Activated T-cell treated with anti-CD3 and anti-CD28 coated beads, Interleukin-2, amount 50 U/mL, for 48 hours (primary cell): Measurements from ENCODE around the gene POU2F1.

Source experiments
- DNase-seq, 2 experiments: peaks; one replicate each; pipeline ENCODE4 v3.0.0-alpha.2; 2020

POU2F1 gene

DNA sequence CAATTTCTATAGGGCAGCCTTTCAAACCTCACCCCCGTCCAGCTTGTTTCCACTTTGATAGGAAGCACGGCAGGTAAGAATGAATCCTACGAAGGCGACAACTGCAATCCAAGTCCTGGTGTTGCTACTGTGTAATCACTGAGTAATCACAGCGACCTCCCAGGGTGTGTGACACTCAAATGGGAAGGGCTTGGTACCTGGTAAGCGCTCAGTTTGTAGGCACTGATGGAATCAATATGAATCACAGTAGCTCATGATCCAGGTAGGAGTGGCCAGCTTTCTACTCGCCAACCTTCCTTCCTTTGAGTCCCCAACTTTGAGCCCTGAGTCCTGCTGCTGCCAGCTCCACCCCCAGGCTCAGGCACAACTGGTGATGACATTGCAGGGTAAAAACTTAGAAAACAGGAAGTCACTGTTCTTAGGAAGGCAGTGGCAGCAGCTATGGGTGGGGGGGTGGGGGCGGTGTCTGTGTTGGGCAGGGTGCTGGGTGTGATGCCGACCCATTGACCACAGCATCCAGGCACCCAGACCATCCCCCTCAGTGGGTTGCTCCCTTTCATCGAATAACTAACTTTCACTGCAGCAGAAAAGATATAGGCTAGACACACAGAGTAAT, 226.9 kb downstream of the POU2F1 start:
- peak; percentile 79 to 82 for DNase-seq

DNA sequence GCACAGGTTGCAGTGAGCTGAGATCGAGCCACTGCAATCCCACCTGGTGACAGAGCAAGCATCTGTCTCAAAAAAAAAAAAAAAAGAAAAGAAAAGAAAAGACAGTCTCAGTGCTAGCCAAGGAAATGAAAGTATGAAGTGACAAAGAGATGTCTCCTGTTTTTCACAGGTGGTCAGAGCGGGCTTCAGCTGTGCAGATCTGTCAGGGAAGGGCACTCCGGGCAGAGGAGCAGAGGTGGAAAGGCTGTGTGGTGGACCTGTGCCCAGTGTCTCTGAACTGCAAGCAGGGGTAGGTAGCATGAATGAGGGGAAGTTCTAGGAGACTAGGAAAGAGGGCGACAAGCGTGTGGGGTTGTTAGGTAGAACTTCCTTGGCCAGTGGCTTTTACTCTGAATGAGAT, 230.2 kb downstream of the POU2F1 start:
- peak; percentile 45 to 46 for DNase-seq

- DNase-seq, result peak in 1 of 2 experiments; percentile 25
These were observed 231.8 kb downstream of the POU2F1 start for GRCh38 chr1:167452483-167452882.

DNA sequence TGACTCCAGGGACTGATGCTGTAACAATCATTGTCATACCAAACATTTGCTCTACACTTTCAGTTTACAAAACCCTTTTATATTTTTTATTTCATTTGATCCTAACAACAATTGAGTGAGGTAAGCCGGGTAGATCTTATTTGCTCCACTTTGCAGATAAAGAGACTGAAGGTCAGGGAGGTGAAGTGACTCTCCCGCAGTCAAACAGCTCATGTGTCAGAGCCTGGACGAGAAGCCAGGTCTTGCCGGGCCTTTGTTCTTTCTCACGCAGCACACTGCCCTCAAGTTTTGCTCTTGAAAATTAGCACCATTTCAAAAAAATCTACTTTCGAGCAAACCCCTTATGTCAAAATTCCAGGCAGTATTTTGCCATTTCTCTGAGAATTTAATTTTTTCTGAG, 232.4 kb downstream of the POU2F1 start:
- peak in 1 of 2 experiments; percentile 18 for DNase-seq

DNA sequence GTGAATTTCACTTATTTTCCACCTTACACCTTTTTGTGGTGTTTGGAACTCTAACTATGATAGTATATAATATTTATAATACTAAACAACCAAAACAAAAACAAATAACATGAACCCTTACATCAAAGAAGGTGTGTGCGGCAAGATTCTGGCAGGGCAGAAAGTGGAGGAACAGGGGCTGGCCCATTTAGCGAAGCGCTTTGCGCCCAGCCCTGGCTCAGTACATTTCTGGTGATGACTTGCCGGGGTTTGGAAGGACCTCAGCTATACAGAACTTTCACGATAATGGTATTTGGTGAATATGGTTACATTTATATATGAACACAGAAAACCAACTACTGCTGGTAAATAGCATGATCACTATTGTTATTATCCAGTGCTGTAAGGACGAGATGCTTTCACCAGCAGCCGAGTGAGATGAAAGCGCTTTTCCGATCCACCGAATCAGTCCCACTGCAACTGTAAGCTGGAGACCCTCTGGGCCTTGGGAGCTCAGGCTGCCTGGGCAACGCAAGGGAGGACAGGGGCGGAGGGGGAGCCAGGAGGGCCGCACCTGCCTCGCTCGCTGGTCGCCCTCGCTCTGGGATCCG, 233.7 kb downstream of the POU2F1 start:
- peak; percentile 41 to 48 for DNase-seq

DNA sequence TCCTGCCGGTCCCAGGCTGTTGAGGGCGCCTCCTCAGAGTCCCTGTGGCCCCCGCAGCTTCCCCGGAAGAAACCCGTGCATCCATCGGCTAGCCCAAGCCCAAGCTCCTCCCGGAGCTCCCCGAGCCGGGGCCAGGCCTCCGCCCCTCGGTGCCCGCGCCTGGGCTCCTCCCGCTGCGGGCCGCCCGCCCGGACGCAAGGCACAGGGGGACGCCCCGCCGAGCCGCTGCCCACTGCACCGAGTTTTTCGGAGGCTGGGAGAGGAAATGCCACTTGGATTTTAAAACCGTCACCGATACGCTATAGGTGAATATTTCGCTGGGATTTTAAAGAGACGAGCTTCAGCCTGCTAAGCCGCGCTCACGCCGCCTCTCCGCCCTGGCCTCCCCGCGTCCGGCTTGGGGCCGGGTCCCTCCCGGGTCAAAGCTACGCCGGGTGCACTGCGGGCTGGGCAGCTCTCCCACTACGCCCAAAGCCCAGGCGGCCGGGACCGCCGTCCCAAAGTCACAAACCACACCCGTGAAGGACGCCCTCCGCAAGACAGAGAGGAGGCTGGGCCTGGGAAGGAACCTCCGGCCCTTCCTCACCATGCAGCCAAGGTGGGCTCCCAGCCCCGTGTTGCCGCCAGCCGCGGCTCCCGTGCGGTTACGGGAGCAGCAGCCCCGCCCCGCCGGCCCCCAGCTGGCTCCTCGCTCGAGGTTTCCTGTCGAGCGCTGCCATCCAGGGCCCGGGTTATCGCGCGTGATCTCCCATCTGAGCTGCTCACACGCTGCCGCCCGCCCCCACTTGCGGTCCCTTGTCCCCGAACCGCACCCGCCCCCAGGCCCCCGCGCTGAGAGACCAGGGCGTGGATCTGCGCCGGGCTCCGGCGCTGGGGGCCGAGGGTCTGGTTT, 234.5 kb downstream of the POU2F1 start:
- peak; percentile 81 to 86 for DNase-seq

DNA sequence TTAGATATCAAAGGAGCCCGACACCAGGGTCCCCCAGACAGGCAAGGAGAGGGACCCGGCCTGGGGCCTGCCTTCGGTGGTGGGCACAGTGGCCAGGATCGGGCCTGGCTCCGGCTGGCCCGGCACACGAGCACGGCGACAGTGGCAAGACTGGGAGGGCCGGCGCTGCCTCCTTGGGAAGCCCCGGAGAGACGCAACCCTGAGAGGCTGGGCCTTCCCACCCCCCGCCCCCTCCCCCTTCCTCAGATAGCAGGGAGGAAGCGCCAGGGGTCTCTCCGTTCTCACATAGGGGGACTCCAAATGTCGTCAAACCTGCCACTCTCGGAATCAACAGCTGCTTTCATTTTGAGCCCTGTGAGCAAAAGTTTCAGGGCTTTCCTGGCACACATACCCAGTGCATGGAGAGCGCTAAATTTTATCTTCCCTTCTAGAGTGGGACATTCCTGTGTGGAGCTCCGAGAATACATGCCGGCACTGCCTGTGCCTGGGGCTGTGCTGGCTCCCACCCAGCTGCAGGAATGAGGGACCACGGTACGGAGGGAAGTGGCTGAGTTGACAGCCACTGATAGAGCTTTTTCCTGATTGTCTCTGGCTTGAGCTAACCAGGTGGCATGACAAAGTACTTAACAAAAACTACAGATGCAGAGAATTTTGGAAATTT, 235.2 kb downstream of the POU2F1 start:
- DNase-seq, result no peak

- peak; percentile 41 to 43 for DNase-seq
These were observed 235.8 kb downstream of the POU2F1 start for GRCh38 chr1:167456524-167456923.

DNA sequence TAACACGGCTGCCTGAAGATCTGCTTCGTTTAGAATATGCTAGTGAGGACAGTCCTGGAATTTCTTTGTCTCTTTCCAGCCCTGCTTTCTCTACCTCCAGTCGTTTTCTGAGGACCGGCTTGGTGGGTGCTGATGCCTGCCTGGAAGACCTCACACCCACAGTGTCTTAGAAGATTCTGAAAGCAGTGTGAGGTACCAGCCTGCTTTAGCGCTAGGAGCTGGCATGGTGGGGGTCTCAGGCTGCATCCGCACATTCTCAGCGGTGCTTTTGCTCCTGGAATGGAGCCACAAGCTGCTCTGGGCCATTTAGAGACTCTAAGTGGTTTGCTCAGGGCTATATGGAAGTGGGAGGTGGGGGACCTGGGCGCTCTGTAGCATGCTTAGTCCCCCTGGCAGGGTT, 236.2 kb downstream of the POU2F1 start:
- peak; percentile 18 to 21 for DNase-seq

GRCh38 chr1:167457936-167458584, 237.4 kb downstream of the POU2F1 start:
- peak; percentile 15 to 18 for DNase-seq

GRCh38 chr1:167460836-167461235, 240.2 kb downstream of the POU2F1 start:
- peak; percentile 58 to 64 for DNase-seq

GRCh38 chr1:167462341-167462740, 241.7 kb downstream of the POU2F1 start:
- DNase-seq, result peak; percentile 16 to 18

DNA sequence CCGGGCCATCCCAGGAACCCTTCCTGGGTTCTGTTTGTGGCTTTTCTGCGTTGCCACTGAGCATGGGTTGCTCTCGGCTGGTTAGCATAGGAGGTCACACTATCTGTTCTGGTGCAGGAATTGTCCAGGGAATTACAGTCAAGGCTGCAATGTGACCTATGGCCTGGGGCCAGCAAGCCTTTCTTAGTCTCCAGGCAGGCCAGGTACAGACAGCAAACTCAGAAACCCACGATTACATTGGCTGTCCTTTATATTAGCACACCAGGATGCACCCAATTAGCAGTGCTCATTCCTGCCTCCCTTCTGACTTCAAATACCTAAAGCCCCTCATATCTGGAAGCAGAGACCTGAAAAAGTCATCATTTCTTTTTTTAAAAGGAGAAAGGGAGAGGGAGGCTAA, 242.4 kb downstream of the POU2F1 start:
- no peak for DNase-seq

DNA sequence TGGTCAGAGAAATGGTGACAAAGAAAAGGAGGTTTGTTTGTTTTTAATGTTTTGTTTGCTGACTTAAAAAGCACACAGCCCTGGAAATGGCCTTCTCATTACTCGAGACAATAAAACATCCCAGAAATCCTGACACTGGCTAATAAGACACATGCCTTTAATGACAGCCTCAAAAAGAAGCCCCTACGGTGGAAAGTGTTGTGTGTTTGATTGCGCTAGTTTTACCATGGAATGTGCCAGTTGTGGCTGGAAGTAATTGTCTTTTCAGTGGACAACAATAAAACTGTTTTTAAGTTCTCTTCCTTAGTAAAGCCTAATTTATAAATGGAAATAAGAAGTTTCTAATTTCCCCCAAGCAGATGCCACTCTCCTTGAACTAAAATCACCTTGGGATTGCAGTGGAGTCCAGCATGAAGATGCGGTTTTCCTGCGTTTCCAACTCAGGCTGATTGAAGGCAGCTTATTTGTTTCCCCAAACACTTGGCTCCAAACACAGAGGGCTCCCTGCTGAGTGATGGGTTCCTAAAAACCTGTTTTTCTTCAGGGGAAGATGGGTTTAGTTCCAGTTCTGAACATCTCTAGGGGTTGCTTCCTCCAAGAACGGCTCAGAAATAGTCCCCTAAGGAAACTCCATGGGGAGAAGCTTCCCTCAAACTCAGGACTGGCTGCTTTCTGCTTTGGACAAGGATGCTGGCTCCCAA, 243.3 kb downstream of the POU2F1 start:
- DNase-seq, result no peak

- DNase-seq, result no peak
These were observed 244.3 kb downstream of the POU2F1 start for GRCh38 chr1:167465018-167465417.

DNA sequence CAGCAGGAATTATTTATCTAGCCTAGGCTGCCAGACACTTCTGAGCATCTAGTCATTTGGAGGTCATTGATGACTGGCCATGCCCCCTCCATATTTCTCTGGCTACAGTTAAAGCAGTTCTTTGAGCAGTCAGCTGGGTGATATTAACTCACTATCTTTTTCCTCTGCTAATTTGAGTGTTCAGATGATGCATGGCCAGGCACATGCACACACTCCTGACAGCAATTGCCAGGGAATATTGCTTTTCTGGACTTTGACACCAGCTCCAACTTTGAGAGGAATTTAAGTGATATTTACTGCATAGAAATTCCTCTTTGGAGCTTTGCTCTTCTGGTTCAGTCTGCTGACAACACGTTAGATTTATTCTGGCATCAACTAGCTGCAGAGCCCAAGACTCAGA, 245.1 kb downstream of the POU2F1 start:
- no peak for DNase-seq

DNA sequence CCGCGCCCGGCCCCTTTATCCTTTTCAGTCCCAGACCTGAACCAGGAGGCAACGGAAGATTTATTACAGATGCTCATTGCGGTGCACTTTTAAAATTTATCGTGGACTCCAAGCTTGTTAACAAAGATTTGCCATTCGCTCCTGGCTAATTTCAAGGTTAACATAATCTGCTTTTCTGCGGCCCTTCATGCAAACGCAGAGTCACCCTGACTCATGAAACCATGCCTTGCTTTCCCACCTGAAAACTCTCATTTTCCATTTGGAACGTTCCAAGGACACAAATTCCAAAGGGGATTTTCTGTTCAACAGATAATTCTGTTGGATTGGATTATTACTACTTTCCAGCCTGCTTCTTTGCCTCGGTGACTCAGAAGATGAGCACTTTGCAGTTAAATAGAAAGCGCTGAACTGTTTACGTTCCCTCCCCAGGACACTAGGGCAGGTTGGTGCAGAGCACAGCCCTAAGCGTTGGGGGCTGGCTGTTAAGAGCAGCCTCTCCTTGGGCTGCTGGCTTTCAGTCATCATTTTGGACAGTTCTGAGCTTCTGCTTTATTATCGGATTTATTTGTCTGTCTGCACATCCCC, 246.5 kb downstream of the POU2F1 start:
- DNase-seq, result no peak

DNA sequence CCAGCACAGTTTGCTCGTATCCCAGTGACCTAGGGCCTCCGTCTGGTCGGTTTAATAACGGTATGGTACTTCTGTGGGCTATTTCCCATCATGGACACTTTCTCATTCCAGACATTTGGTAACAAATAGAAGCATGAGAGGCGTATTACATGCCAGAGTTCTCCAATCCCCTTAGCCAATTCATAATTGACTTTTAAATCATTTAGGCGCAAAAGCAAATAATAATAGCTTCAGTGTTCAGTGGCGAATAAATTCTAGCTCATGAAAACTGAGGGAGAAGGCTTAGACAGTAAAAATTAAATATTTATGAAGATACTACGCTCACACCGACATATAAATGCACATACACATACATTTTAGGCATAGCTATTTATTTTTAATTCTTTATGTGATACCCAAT, 247.1 kb downstream of the POU2F1 start:
- no peak for DNase-seq

GRCh38 chr1:167469280-167469965, 248.7 kb downstream of the POU2F1 start:
- peak in 1 of 2 experiments; percentile 5 for DNase-seq

DNA sequence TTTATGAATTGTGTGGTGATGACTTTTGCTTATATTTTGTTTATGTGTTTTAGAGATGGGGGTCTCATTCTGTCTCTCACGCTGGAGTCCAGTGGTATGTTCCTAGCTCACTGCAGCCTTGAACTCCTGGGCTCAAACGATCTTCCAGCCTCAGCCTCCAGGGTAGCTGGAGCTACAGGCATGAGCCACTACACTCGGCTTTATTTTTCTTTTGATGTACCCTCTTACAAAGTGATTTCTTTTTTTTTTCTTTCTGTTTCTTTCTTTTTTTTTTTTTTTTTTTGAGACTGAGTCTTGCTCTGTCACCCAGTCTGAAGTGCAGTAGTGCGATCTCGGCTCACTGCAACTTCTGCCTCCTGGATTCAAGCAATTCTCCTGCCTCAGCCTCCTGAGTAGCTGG, 250.9 kb downstream of the POU2F1 start:
- peak in 1 of 2 experiments; percentile 17 for DNase-seq
